Activated T-helper 2 cell treated with anti-CD3 and anti-CD28 coated beads, Interferon-gamma antibody, Interleukin-2, Interleukin-4, amounts not matched to agents 10 μg/mL and 5 μg/mL and 100 μg/mL, durations not matched to agents 14 hours and 24 hours and 36 hours (primary cell): Measurements from ENCODE around the gene HYDIN. TPM values are rescaled to one million over a fixed set of nuclear protein-coding genes. Genes with fewer than 3 reads are reported as not detected.
"Not testable (repeated sequence)": the region's sequence is repeated elsewhere in the genome, so short reads cannot be mapped to it uniquely, and the experiment has no call there.

Experiments used
- DNase-seq: peaks from one replicate; pipeline ENCODE4 v3.0.0; 2021; ENCODE audit warnings: low spot score
- H3K27ac Mint-ChIP-seq: one replicate; pipeline ENCODE4 v1.8.0; 2021; ENCODE audit warnings: mixed read lengths
- H3K27me3 Mint-ChIP-seq: one replicate; pipeline ENCODE4 v1.8.0; 2021; ENCODE audit warnings: low read depth, mixed read lengths
- H3K36me3 Mint-ChIP-seq: one replicate; pipeline ENCODE4 v1.8.0; 2021; ENCODE audit warnings: low read depth, mixed read lengths
- H3K4me1 Mint-ChIP-seq: one replicate; pipeline ENCODE4 v1.8.0; 2021; ENCODE audit warnings: low read depth, mixed read lengths
- H3K4me3 Mint-ChIP-seq: one replicate; pipeline ENCODE4 v1.8.0; 2021; ENCODE audit warnings: low read depth, mild to moderate bottlenecking, moderate library complexity, mixed read lengths
- H3K9me3 Mint-ChIP-seq: one replicate; pipeline ENCODE4 v1.8.0; 2021; ENCODE audit warnings: mixed read lengths
- intact Hi-C: fragments of 100-400 bp; cut with micrococcal nuclease; formaldehyde crosslinking; loops from one replicate; pipeline ENCODE4 v1.15.1; 2023
- total RNA-seq: library from RNA; stranded (reverse); gene quantifications from 2 replicates; pipeline ENCODE4 v1.2.3, GENCODE V29; 2022

Gene HYDIN
- total RNA-seq, 1 donor from 2014 or later = not detected

GRCh38 chr16:70995799-70996198 is 234.7 kb downstream of the HYDIN start:
- DNase-seq, H3K4me1 Mint-ChIP-seq, H3K27me3 Mint-ChIP-seq, intact Hi-C loops, H3K9me3 Mint-ChIP-seq, H3K36me3 Mint-ChIP-seq, H3K4me3 Mint-ChIP-seq, H3K27ac Mint-ChIP-seq: not testable (repeated sequence)

DNA sequence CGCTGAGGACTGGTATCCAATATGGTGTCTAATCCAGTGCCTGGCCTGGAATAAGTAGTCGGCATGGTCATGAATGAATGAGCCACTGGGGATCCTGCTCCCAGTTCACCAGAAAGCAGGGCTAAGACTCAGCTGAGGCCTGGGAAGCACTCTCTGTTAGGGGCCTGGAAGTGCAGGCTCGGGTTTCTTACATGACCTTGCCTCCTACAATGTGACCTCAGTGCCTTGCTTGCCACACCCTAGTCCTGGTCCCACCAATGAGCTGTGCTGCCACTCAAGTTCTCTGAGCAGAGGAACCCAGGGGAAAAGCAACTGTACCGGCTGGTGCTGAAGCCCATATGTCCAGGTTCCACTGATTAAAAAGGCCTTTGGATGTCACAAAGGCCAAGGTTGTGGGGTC is 238.0 kb downstream of the HYDIN start:
- H3K27me3 Mint-ChIP-seq, H3K9me3 Mint-ChIP-seq, H3K36me3 Mint-ChIP-seq, DNase-seq, H3K4me1 Mint-ChIP-seq, intact Hi-C loops, H3K27ac Mint-ChIP-seq, H3K4me3 Mint-ChIP-seq: not testable (repeated sequence)

- H3K27me3 Mint-ChIP-seq, H3K36me3 Mint-ChIP-seq, intact Hi-C loops, H3K27ac Mint-ChIP-seq, H3K4me3 Mint-ChIP-seq, H3K9me3 Mint-ChIP-seq, DNase-seq, H3K4me1 Mint-ChIP-seq: not testable (repeated sequence)
These were observed 243.4 kb downstream of the HYDIN start for GRCh38 chr16:70987019-70987715.

GRCh38 chr16:70984675-70985074 is 245.8 kb downstream of the HYDIN start:
- DNase-seq, intact Hi-C loops, H3K27me3 Mint-ChIP-seq, H3K9me3 Mint-ChIP-seq, H3K27ac Mint-ChIP-seq, H3K4me1 Mint-ChIP-seq, H3K36me3 Mint-ChIP-seq, H3K4me3 Mint-ChIP-seq: not testable (repeated sequence)

- H3K4me3 Mint-ChIP-seq, H3K27ac Mint-ChIP-seq, H3K27me3 Mint-ChIP-seq, intact Hi-C loops, DNase-seq, H3K4me1 Mint-ChIP-seq, H3K36me3 Mint-ChIP-seq, H3K9me3 Mint-ChIP-seq: not testable (repeated sequence)
These were observed 262.2 kb downstream of the HYDIN start for GRCh38 chr16:70968332-70968731.

GRCh38 chr16:70960169-70960568 is 270.4 kb downstream of the HYDIN start:
- DNase-seq, H3K36me3 Mint-ChIP-seq, intact Hi-C loops, H3K27ac Mint-ChIP-seq, H3K4me3 Mint-ChIP-seq, H3K27me3 Mint-ChIP-seq, H3K9me3 Mint-ChIP-seq, H3K4me1 Mint-ChIP-seq: not testable (repeated sequence)

- H3K4me3 Mint-ChIP-seq, H3K36me3 Mint-ChIP-seq, H3K9me3 Mint-ChIP-seq, H3K27ac Mint-ChIP-seq, DNase-seq, H3K4me1 Mint-ChIP-seq, H3K27me3 Mint-ChIP-seq, intact Hi-C loops: not testable (repeated sequence)
These were observed 275.6 kb downstream of the HYDIN start for GRCh38 chr16:70954922-70955321.

DNA sequence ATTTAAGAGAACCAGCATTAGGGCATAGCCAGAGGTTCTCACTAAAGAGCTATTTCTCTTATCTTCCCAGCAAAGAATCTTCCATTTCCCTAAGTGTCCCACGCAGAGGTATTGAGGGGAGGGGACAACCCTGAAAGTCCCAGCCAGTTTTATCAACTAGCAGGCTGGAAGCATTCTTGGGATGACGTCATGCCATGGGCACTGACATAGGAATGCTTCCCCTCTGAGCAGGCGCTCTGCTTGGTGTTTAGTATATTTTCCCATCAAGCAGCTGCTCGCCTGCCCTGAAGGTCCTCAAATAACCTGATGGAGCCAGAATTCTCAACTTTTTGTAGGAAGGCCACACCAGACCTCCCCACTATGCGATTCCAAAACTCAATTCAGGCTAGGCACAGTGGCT is 276.7 kb downstream of the HYDIN start:
- DNase-seq, H3K27ac Mint-ChIP-seq, H3K9me3 Mint-ChIP-seq, H3K4me1 Mint-ChIP-seq, intact Hi-C loops, H3K27me3 Mint-ChIP-seq, H3K4me3 Mint-ChIP-seq, H3K36me3 Mint-ChIP-seq: not testable (repeated sequence)

DNA sequence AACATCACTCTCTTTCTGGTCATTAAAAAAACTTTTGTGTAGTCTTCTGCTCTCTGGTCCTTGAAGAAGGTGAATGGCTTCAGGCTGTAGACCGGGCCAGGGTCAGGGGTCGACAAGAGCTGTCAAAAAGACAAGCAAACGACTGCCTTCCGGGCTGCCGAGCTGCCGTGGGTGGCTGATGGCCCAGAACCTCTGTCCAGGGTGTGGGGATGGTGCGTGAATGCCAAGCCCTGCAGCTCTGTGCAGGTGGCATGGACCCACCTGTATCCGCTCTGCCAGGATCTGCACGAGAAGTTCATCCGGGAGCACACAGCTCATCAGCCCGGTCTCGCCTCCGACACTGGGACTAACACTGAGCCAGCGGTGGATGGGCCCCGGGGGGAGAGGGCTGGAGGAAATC is 287.0 kb downstream of the HYDIN start:
- H3K27ac Mint-ChIP-seq, H3K9me3 Mint-ChIP-seq, intact Hi-C loops, DNase-seq, H3K27me3 Mint-ChIP-seq, H3K36me3 Mint-ChIP-seq, H3K4me3 Mint-ChIP-seq, H3K4me1 Mint-ChIP-seq: not testable (repeated sequence)

- intact Hi-C loops, H3K4me3 Mint-ChIP-seq: not testable (repeated sequence)
These were observed 290.7 kb downstream of the HYDIN start for GRCh38 chr16:70939690-70940359.

DNA sequence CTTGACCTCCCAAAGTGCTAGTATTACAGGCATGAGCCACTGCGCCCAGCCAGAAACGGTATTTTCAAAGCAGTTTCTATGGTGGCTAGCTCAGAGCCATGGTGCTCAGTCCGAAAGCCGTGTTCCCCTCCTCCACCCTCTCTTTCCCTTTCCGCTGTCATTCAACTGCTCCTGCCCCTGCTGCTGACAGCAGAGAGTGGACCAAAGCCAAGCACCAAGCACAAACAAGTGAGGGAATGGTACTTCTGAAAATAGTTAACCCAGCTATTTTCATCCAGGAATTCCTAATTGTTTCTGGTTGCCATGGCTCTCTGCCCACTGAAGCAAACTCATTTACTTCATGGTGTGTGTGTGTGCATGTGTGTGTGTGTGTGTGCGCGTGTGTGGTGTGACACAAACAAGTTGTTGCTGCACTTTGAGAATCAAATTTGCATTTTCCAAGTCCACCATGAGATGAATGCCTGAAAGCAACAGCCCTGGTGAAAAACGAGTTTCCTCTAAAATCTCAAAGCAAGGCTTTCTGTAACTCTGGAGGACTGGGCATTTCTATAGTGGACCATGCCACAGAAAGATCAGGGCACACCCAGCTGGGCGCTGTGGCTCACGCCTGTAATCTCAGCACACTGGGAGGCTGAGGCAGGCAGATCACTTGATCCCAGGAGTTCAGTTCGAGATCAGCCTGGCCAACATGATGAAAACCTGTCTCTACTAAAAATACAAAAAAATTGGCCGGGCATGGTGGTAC is 293.6 kb downstream of the HYDIN start:
- H3K27me3 Mint-ChIP-seq, H3K9me3 Mint-ChIP-seq, DNase-seq, H3K4me1 Mint-ChIP-seq, H3K4me3 Mint-ChIP-seq, H3K36me3 Mint-ChIP-seq, H3K27ac Mint-ChIP-seq, intact Hi-C loops: not testable (repeated sequence)

More at GRCh38 chr16:70939690-70940359, 290.7 kb downstream of the HYDIN start:
- H3K4me1 Mint-ChIP-seq, H3K9me3 Mint-ChIP-seq, H3K27me3 Mint-ChIP-seq, H3K36me3 Mint-ChIP-seq, DNase-seq, H3K27ac Mint-ChIP-seq: not testable (repeated sequence)

DNA sequence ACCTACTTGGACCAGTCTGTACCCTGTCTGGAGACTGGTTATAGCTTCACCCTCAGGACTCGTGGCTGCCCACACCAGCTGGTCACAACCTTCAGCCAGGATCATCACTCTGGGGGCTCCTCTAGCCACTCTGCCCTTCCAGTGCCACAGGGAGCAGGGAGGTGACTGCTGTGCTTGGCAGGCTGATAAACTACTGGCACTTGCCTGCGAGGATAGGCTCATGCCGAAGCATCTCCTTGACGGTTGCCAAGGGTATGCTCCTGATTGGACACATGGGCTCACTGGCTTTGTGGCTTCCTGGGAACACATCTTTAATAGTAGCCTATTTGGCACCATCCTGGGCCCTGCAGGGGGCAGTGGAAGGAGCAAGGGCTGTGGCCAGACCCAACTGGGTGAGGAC is 295.2 kb downstream of the HYDIN start:
- H3K4me1 Mint-ChIP-seq, DNase-seq, intact Hi-C loops, H3K4me3 Mint-ChIP-seq, H3K36me3 Mint-ChIP-seq, H3K9me3 Mint-ChIP-seq, H3K27me3 Mint-ChIP-seq, H3K27ac Mint-ChIP-seq: not testable (repeated sequence)

GRCh38 chr16:70933746-70934145 is 296.8 kb downstream of the HYDIN start:
- H3K9me3 Mint-ChIP-seq, H3K27ac Mint-ChIP-seq, DNase-seq, H3K27me3 Mint-ChIP-seq, intact Hi-C loops, H3K36me3 Mint-ChIP-seq, H3K4me1 Mint-ChIP-seq, H3K4me3 Mint-ChIP-seq: not testable (repeated sequence)
